SW480 (cell line): ENCODE results near the gene RNF150.
"Not testable (repeated sequence)": the region's sequence is repeated elsewhere in the genome, so short reads cannot be mapped to it uniquely, and the experiment has no call there.

Experiments used
- DNase-seq: peaks from one replicate; pipeline ENCODE4 v3.0.0-alpha.2; 2016; ENCODE audit warnings: low spot score

The RNF150 gene

GRCh38 chr4:140816806-140817510 lies 316.3 kb downstream of the RNF150 start:
- no peak for DNase-seq

- DNase-seq, result no peak
These were observed 319.5 kb downstream of the RNF150 start for GRCh38 chr4:140813804-140814203.

- no peak for DNase-seq
These were observed 320.4 kb downstream of the RNF150 start for GRCh38 chr4:140812916-140813315.

GRCh38 chr4:140811429-140811828 lies 321.8 kb downstream of the RNF150 start:
- DNase-seq, result no peak

GRCh38 chr4:140810591-140811169 lies 322.6 kb downstream of the RNF150 start:
- not testable (repeated sequence) for DNase-seq
